ENCODE data around the gene PRPF6.

The PRPF6 gene

GRCh38 chr20:64049060-64049877 is 68.3 kb downstream of the PRPF6 start, which contains the start of gene SOX18:
Gene SOX18, minus strand, starts transcription at chr20:64049639. Its CDS starts 123 bp downstream, at chr20:64049516.
- DNase-seq (ENCODE audit: low read depth), result no peak

- DNase-seq (ENCODE audit: low read depth), result no peak
Measured at GRCh38 chr20:64049878-64050260, 68.9 kb downstream of the PRPF6 start.

- DNase-seq (ENCODE audit: low read depth), result no peak
Measured at GRCh38 chr20:64050261-64051032, 69.5 kb downstream of the PRPF6 start.

- no peak for DNase-seq (ENCODE audit: low read depth)
Measured at GRCh38 chr20:64051033-64051452, 70.1 kb downstream of the PRPF6 start.

GRCh38 chr20:64051561-64052325 is 70.8 kb downstream of the PRPF6 start:
- no peak for DNase-seq (ENCODE audit: low read depth)

GRCh38 chr20:64052326-64052722 is 71.4 kb downstream of the PRPF6 start:
- no peak for DNase-seq (ENCODE audit: low read depth)

GRCh38 chr20:64052987-64053840 is 72.3 kb downstream of the PRPF6 start:
- no peak for DNase-seq (ENCODE audit: low read depth)

- peak; percentile 84 for DNase-seq (ENCODE audit: low read depth)
Measured at GRCh38 chr20:64053841-64054661, 73.1 kb downstream of the PRPF6 start.

- DNase-seq (ENCODE audit: low read depth), result no peak
Measured at GRCh38 chr20:64055396-64055892, 74.5 kb downstream of the PRPF6 start.

GRCh38 chr20:64055893-64056638 is 75.1 kb downstream of the PRPF6 start:
- no peak for DNase-seq (ENCODE audit: low read depth)

GRCh38 chr20:64056639-64056888 is 75.6 kb downstream of the PRPF6 start:
- DNase-seq (ENCODE audit: low read depth), result no peak

- no peak for DNase-seq (ENCODE audit: low read depth)
Measured at GRCh38 chr20:64056889-64057627, 76.1 kb downstream of the PRPF6 start.

- no peak for DNase-seq (ENCODE audit: low read depth)
Measured at GRCh38 chr20:64057628-64058498, 76.9 kb downstream of the PRPF6 start.

- no peak for DNase-seq (ENCODE audit: low read depth)
Measured at GRCh38 chr20:64058536-64058935, 77.6 kb downstream of the PRPF6 start.

- DNase-seq (ENCODE audit: low read depth), result no peak
Measured at GRCh38 chr20:64062276-64062595, 81.3 kb downstream of the PRPF6 start.

- DNase-seq (ENCODE audit: low read depth), result peak; percentile 84
Measured at GRCh38 chr20:64062596-64063388, 81.9 kb downstream of the PRPF6 start, which contains the start of gene TCEA2. Gene TCEA2, plus strand, starts transcription at chr20:64063198. Its CDS starts 115 bp downstream, at chr20:64063313.

GRCh38 chr20:64063389-64064144 is 82.6 kb downstream of the PRPF6 start:
- no peak for DNase-seq (ENCODE audit: low read depth)
